Hippocampal formation (tissue), 2 donors: ENCODE data around the gene AMY1C.
"Not testable (repeated sequence)": the region's sequence is repeated elsewhere in the genome, so short reads cannot be mapped to it uniquely, and the experiment has no call there.

Source experiments
- DNase-seq, 2 donors: peaks; one replicate each; lab custom pipeline; 2025; lab: John Stamatoyannopoulos, UW

AMY1C gene

DNA sequence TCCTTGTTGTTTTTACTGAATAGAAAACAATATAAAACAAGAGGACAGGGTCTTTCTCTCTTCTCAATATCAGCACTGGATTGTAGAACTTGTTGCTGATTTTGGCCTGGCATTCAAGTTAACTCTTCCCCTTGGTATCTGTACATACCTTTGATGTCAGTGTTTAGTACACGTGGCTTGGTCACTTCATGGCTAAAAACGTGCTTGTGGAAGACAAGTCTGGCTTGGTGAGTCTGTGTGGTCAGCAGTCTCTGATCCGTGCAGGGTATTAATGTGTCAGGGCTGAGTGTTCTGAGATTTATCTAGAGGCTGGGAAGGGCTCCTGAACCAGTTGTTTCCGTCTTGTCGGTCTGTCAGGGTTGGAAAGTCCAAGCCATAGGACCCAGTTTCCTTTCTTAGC is at the start of gene AMY1C:
Gene AMY1C, plus strand, starts transcription at position 301 of the 400 bp plus-strand sequence. CDS start 572 bp downstream, outside the sequence.
- DNase-seq = not testable (repeated sequence)

DNA sequence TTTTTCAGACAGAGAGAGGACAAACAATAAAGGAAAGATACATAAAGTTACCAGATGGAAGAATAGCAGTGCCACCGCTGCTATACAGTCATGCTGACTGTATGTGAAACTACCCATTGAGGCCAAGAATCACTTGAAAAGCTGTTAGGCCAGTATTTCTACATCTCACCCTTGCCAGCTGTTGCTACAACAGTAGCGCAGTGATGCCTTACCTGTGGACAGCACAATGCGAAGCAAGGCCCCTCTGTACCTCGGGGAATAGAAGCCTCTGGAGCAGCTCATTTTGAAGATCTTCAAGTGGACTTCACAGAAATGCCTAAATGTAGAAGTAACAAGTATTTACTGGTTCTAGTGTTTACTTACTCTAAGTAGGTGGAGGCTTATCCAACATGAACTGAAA is 49.0 kb upstream of the AMY1C start:
- not testable (repeated sequence) for DNase-seq

DNA sequence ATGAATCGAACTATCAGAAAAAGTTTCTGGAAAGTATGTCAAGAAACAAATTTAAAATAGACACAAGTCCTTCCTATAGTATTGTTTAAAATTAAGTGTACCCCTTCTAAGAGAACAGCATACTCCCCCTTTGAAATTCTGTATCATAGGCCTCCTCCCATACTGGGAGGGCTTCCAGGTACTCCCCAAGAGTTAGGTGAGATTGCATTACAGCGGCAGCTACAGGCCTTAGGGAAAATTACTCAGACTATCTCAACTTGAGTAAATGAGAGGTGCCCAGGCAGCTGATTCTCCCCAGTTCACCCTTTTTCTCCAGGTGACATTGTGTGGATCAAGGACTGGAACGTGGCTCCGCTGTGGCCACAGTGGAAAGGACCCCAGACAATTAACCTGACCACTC is 48.4 kb upstream of the AMY1C start:
- DNase-seq = not testable (repeated sequence)

DNA sequence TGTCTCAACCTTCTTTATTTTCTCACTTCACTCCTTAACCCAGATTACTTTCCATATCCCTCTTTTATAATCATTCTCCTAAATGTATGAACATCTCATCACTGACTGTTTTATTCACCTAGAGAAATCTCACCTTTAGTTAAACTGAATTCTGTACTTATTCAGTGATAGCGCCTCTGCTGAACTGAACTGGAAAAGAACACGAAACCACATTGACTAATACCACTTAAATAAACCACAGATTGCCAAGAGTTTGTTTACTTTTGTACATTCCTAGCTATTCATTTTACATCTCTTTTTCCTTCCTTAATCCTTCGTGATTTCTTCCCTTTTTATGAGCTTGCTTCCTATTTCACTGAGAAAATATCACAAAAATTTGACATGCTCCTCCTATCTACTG is 42.0 kb upstream of the AMY1C start:
- not testable (repeated sequence) for DNase-seq

DNA sequence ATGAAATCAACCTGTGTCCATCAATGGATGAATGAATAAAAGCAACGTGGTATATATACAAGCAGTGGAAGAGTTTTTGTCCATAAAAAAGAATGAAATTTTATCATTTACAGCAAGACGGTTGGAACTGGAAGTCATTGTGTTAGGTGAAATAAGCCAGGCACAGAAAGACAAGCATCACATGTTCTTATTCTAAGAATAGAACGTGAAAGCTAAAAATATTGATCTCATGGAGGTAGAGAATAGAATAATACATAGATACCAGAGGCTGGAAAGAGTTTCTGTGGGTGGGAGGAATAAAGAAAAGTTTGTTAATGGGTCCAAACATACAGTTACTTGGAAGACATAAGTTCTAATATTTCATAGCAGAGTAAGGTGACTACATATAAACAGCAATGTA is 39.3 kb upstream of the AMY1C start:
- DNase-seq = not testable (repeated sequence)

DNA sequence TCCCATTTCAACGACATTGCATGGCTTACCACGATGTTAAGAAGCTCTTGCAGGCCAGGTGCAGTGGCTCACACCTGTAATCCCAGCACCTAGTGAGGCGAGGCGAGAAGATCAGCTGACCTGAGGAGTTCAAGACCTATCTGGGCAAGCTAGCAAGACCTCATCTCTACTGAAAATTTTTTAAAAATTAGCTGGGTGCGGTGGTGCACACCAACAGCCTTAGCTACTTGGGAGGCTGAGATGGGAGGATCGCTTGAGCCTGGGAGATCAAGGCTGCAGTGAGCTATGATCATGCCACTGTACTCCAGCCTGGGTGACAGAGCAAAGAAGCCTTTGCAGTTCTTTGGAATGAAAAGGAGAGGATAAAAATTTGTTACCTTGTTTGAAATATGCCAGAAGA is 32.3 kb upstream of the AMY1C start:
- not testable (repeated sequence) for DNase-seq

DNA sequence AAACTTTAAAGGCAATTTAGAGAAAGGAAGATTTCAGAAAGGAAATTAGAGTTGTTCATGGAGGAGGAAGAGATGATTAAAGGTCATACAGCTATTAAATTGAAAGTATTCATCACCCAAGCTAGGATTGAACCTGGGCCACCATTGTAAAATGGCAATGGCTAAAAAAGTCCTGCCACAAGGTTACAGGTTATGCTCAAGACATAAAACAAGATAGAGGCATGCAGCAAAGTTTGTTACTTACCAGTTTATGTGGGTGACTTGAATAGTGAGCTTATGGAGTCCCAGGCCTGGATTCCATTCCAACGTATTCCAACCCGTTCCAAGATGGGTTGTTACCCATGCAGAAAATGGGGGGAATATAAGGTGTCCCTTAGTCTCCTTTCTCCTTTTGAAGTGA is 28.2 kb upstream of the AMY1C start:
- not testable (repeated sequence) for DNase-seq

DNA sequence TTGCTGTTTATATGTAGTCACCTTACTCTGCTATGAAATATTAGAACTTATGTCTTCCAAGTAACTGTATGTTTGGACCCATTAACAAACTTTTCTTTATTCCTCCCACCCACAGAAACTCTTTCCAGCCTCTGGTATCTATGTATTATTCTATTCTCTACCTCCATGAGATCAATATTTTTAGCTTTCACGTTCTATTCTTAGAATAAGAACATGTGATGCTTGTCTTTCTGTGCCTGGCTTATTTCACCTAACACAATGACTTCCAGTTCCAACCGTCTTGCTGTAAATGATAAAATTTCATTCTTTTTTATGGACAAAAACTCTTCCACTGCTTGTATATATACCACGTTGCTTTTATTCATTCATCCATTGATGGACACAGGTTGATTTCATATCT is 14.4 kb upstream of the AMY1C start:
- not testable (repeated sequence) for DNase-seq

DNA sequence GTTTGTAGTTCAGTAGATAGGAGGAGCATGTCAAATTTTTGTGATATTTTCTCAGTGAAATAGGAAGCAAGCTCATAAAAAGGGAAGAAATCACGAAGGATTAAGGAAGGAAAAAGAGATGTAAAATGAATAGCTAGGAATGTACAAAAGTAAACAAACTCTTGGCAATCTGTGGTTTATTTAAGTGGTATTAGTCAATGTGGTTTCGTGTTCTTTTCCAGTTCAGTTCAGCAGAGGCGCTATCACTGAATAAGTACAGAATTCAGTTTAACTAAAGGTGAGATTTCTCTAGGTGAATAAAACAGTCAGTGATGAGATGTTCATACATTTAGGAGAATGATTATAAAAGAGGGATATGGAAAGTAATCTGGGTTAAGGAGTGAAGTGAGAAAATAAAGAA is 11.7 kb upstream of the AMY1C start:
- not testable (repeated sequence) for DNase-seq

DNA sequence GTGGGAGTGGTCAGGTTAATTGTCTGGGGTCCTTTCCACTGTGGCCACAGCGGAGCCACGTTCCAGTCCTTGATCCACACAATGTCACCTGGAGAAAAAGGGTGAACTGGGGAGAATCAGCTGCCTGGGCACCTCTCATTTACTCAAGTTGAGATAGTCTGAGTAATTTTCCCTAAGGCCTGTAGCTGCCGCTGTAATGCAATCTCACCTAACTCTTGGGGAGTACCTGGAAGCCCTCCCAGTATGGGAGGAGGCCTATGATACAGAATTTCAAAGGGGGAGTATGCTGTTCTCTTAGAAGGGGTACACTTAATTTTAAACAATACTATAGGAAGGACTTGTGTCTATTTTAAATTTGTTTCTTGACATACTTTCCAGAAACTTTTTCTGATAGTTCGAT is 5.2 kb upstream of the AMY1C start:
- not testable (repeated sequence) for DNase-seq

DNA sequence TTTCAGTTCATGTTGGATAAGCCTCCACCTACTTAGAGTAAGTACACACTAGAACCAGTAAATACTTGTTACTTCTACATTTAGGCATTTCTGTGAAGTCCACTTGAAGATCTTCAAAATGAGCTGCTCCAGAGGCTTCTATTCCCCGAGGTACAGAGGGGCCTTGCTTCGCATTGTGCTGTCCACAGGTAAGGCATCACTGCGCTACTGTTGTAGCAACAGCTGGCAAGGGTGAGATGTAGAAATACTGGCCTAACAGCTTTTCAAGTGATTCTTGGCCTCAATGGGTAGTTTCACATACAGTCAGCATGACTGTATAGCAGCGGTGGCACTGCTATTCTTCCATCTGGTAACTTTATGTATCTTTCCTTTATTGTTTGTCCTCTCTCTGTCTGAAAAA is 4.7 kb upstream of the AMY1C start:
- not testable (repeated sequence) for DNase-seq

DNA sequence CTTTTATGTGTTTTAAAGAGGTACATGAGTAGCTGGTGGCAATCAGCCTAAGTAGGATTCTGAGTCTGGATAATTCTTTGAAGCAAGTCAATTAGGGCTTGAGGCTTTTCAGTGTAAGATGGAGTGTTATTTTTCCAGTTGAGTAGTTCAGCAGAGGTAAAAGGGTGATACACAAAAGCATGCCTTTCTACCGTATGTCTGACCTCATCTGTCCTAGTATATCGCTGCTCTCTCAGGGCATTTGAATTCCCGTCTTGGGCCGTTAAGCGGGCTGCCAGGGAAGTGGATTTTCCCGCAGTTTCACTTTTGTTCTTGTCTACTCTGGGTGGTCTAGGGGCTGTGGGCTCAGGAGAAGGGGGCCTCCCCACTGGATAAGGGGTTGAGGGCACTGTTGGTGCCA is 1.4 kb upstream of the AMY1C start:
- not testable (repeated sequence) for DNase-seq

DNA sequence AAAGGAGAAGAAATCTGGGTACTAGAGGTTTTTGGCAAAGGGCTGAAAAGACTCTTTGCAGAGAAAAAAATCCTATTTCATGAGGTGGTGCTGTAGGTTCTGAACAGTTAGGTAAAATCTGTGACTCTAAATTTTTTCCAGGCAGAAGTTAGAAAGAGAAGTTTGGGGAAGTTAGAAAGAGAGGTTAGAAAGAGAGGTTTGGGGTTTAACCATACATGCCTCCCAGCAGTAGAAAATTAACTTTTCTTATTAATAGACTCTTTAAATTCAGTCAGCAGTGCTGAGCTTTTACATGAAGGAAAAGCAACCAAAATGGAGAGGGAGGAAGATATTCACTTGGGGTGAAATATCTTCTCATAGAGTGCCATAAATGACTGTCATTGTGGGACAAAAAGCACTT is 12.2 kb downstream of the AMY1C start:
- no peak for DNase-seq

DNA sequence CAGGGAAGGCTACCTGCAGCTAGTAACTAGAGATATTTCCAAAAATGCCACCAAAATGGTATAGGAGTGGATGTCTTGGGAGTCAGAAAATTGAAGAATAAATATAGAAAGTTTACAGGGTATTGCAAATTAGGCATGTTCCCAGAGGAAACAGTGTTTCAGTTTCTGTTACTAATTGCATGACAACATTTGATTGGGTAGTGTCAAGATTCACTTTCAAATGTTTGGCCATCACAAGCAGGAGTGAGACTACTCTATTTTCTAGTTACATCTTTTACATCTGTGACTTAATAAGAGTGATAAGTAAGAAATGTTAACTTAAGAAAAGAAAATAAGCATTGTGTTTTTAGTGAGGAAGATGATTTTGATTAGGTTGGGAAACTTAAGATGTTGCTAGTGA is 30.2 kb downstream of the AMY1C start:
- DNase-seq = no peak

DNA sequence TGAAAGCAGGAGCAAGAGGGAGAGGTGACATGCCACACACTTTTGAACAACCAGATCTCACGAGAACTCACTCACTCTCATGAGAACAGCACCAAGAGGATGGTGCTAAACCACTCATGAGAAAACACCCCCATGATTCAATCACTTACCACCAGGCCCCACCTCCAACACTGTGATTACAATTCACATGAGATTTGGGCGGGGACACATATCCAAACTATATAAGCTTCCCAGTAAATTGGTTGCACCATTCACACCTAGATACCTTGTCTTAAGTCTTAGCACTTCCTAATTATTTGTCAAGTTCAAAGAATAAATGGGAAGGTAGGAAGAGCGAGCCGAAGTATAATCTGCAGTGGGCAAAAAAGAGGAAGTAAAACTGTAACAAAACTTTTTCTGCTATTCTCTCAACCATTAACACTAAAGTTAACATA is 34.3 kb downstream of the AMY1C start:
- no peak for DNase-seq

DNA sequence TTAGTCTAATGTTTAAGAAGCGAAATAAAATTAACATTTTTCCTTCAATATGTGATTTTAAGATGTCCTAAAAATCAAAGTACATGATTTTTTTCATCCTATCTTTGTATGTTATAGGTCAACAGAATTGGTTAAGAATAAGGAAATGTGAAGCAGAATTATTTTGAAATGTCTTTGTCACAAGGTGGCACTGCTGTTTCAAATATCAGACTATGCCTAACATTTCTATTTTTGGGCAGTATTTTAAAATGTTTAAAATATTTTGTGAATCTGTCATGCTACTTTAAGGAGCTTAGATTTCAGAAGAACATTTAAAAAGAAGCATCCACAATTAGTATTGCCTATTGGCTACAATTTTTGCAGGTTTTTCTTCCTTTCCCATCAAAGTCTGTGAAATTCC is 38.7 kb downstream of the AMY1C start:
- peak in 1 of 2 donors; percentile 15 for DNase-seq

DNA sequence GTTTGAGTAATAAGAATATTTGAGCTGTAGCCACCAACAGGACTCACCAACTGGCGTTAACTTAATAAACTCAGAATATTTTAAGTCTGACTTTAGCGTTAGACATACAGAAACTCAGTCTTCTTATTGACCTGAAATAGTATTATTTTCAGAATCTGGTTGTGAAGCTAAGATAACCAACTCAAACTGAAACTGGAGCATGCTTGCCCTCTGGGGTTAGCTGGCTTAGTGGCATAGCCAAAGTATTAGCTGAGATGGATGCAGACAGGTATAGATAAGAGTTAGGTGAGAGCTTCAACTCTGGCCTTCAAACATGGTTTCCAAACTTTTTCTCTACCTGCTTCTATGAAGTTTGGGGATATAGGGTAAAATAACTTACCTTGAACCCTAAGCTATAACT is 40.5 kb downstream of the AMY1C start:
- no peak for DNase-seq
